Measurements from ENCODE around the gene ATG14. TPM values are rescaled to one million over a fixed set of nuclear protein-coding genes. Genes with fewer than 3 reads are reported as not detected.

The ATG14 gene
- total and polyA plus RNA-seq, 5 donors from 2014 or later, result 5.8 to 19.0 (median 6.0) TPM

GRCh38 chr14:55327179-55327578 lies 84.5 kb downstream of the ATG14 start:
- DNase-seq (peak in 1 of 3 donors; percentile 54), ATAC-seq (ENCODE audit: low read depth in 2 of 2) (peak in 1 of 2 donors; percentile 37)
- peaks cover 4% of the 10 kb centered on the region for H3K36me3 Mint-ChIP-seq
- Histone ChIP-seq H3K9me3 (ENCODE audit: control insufficient read depth in 2 of 2, low read length in 2 of 2) (no peaks in the 10 kb centered on the region), H3K4me1 (ENCODE audit: control insufficient read depth, insufficient read depth, low read length, poor library complexity, severe bottlenecking) (peaks cover 23% of the 10 kb centered on the region), H3K4me3 (ENCODE audit: low read depth, low read length) (no peak overlapping the region), H3K36me3 (ENCODE audit: control insufficient read depth, insufficient read depth, low read length) (no peaks in the 10 kb centered on the region), H3K27ac (ENCODE audit: insufficient read depth, low read length, poor library complexity, severe bottlenecking) (no peak overlapping the region), H3K27me3 (ENCODE audit: control insufficient read depth, insufficient read depth, low read length) (no peaks in the 10 kb centered on the region)
- H3K4me1 Mint-ChIP-seq, result peaks cover 13 to 65% (median 39%) of the 10 kb centered on the region in 4 donors
- peaks cover 0 to 2% (median 0%) of the 10 kb centered on the region in 7 donors for H3K9me3 Mint-ChIP-seq
- H3K27ac Mint-ChIP-seq, result peak overlapping the region in 2 of 3 donors; percentile 52 to 95
- no peaks in the 10 kb centered on the region for H3K27me3 Mint-ChIP-seq
- H3K4me3 Mint-ChIP-seq, result peak overlapping the region in 2 of 4 donors; percentile 4 to 7

DNA sequence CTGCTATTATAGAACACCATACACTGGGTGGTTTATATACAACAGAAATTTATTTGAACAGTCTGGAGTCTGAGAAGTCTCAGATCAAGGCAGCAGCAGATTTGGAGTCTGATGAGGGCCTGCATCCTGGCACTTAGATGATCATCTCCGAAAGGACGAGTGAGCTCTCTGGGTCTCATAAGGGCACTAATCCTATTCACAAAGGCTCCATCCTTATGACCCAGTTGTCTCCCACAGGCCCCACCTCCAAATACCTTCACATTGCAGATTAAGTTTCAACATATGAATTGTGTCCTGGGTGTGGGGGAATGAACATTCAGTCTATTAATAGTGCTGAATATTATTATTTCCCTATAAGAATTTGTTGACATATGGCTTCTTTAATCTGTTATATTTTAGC lies 86.8 kb downstream of the ATG14 start:
- H3K27ac ChIP-seq (ENCODE audit: insufficient read depth, low read length, poor library complexity, severe bottlenecking), result no peak overlapping the region
- no peaks in the 10 kb centered on the region for H3K9me3 ChIP-seq (ENCODE audit: control insufficient read depth in 2 of 2, low read length in 2 of 2)
- Mint-ChIP-seq H3K4me1 (peaks cover 10 to 49% (median 34%) of the 10 kb centered on the region in 4 donors), H3K4me3 (no peak overlapping the region), H3K27ac (peak overlapping the region; percentile 55 to 83 (median 74)), H3K27me3 (no peaks in the 10 kb centered on the region), H3K9me3 (peaks cover 0 to 2% (median 0%) of the 10 kb centered on the region in 7 donors), H3K36me3 (peaks cover 8% of the 10 kb centered on the region)
- H3K4me3 ChIP-seq (ENCODE audit: low read depth, low read length), result no peak overlapping the region
- DNase-seq, result no peak
- peaks cover 13% of the 10 kb centered on the region for H3K4me1 ChIP-seq (ENCODE audit: control insufficient read depth, insufficient read depth, low read length, poor library complexity, severe bottlenecking)
- no peak for ATAC-seq (ENCODE audit: low read depth in 2 of 2)
- no peaks in the 10 kb centered on the region for H3K27me3 ChIP-seq (ENCODE audit: control insufficient read depth, insufficient read depth, low read length)
- H3K36me3 ChIP-seq (ENCODE audit: control insufficient read depth, insufficient read depth, low read length), result no peaks in the 10 kb centered on the region

DNA sequence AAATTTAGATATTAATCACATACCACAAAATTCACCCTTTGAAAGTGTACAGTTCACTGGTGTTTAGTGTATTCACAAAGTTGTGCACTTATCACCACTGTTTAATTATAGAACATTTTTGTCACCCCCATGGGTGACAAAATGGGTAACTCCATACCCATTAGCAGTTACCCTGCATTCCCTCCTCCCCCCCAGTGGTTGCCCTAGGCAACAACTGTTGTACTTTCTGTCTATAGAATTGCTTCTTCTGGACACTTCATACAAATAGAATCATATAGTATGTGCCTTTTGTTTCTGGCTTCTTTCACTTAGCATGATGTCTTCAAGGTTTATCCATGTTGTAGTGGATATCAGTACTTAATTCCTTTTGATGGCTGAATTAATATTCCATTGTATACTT lies 87.7 kb downstream of the ATG14 start:
- no peaks in the 10 kb centered on the region for H3K36me3 ChIP-seq (ENCODE audit: control insufficient read depth, insufficient read depth, low read length)
- peaks cover 10% of the 10 kb centered on the region for H3K4me1 ChIP-seq (ENCODE audit: control insufficient read depth, insufficient read depth, low read length, poor library complexity, severe bottlenecking)
- no peaks in the 10 kb centered on the region for H3K9me3 ChIP-seq (ENCODE audit: control insufficient read depth in 2 of 2, low read length in 2 of 2)
- no peak overlapping the region for H3K4me3 ChIP-seq (ENCODE audit: low read depth, low read length)
- Mint-ChIP-seq H3K36me3 (peaks cover 9% of the 10 kb centered on the region), H3K27ac (peak overlapping the region in 1 of 3 donors; percentile 9), H3K4me3 (no peak overlapping the region), H3K27me3 (no peaks in the 10 kb centered on the region), H3K9me3 (peaks cover 0 to 2% (median 0%) of the 10 kb centered on the region in 7 donors), H3K4me1 (peaks cover 10 to 47% (median 32%) of the 10 kb centered on the region in 4 donors)
- ATAC-seq (ENCODE audit: low read depth in 2 of 2) (no peak), DNase-seq (no peak)
- H3K27ac ChIP-seq (ENCODE audit: insufficient read depth, low read length, poor library complexity, severe bottlenecking), result no peak overlapping the region
- no peaks in the 10 kb centered on the region for H3K27me3 ChIP-seq (ENCODE audit: control insufficient read depth, insufficient read depth, low read length)

DNA sequence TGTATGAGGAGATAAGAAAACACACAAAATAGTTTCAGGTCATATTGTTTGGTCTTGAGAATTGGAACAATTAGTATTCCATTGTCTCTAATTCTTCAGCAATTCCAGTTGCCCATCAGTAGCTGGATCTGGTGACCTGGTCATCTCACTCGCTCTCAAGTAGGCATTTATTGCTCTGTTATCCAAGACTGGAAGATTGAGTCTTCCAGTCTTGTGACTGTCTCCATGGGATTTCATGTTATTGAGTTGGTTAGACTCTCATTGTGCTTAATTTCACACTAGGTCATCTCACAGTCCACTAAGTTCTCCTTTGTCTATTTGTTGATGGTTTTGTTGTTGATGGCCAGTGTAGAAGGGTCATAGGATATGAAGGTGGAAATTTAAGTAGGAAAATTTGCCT lies 92.9 kb downstream of the ATG14 start:
- H3K27me3 Mint-ChIP-seq, result no peaks in the 10 kb centered on the region
- peaks cover 8% of the 10 kb centered on the region for H3K36me3 ChIP-seq (ENCODE audit: control insufficient read depth, insufficient read depth, low read length)
- no peak for ATAC-seq (ENCODE audit: low read depth in 2 of 2)

DNA sequence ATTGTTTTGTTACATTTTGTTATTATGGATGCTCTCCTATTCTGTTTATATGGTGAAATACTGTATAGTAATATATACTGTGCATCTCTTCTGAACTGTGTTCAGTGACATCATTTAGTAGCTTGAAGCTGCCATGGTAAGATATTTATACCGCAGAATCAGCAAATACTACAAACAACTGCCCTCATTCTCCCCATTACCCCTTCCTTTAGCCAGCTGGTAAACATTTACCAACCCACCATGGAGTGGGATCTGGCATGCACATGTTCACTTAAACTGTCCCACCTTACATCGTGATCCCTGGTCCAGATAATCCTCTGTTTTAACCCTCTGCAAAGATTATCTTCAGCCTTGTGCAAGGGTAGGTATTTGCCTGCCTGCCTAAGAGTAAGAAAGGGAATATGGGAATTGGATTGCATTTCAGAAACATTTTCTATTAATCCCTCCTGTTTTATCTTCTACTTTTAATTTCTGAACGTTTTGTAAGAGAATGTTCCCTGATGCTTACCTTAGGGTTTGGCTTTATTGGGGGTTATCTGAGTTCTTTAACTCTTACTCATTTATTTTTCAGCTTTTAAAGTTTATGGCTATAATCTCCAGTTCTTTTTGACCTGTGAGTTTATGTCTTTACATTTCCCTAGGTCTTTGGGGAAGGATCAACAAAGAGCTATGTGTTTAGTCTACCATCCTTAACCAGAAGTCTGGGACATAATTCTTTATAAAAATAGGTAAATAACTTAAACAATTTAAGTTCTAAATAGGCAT lies 93.9 kb downstream of the ATG14 start:
- Histone ChIP-seq H3K4me3 (ENCODE audit: low read depth, low read length) (no peak overlapping the region), H3K4me1 (ENCODE audit: control insufficient read depth, insufficient read depth, low read length, poor library complexity, severe bottlenecking) (no peaks in the 10 kb centered on the region), H3K27me3 (ENCODE audit: control insufficient read depth, insufficient read depth, low read length) (no peaks in the 10 kb centered on the region), H3K9me3 (ENCODE audit: control insufficient read depth in 2 of 2, low read length in 2 of 2) (peaks cover 4 to 7% of the 10 kb centered on the region in 2 experiments), H3K36me3 (ENCODE audit: control insufficient read depth, insufficient read depth, low read length) (peaks cover 8% of the 10 kb centered on the region), H3K27ac (ENCODE audit: insufficient read depth, low read length, poor library complexity, severe bottlenecking) (no peak overlapping the region)
- peaks cover 9 to 22% (median 11%) of the 10 kb centered on the region in 4 donors for H3K4me1 Mint-ChIP-seq
- no peak overlapping the region for H3K27ac Mint-ChIP-seq
- ATAC-seq (ENCODE audit: low read depth in 2 of 2), result no peak
- H3K4me3 Mint-ChIP-seq, result no peak overlapping the region
- H3K9me3 Mint-ChIP-seq, result peaks cover 0 to 8% (median 3%) of the 10 kb centered on the region in 7 donors
- no peak for DNase-seq
- no peaks in the 10 kb centered on the region for H3K27me3 Mint-ChIP-seq
- H3K36me3 Mint-ChIP-seq, result peaks cover 35% of the 10 kb centered on the region

More for the DNA sequence above, 92.9 kb downstream of the ATG14 start:
- Histone ChIP-seq H3K27me3 (ENCODE audit: control insufficient read depth, insufficient read depth, low read length) (no peaks in the 10 kb centered on the region), H3K4me3 (ENCODE audit: low read depth, low read length) (no peak overlapping the region), H3K27ac (ENCODE audit: insufficient read depth, low read length, poor library complexity, severe bottlenecking) (no peak overlapping the region), H3K9me3 (ENCODE audit: control insufficient read depth in 2 of 2, low read length in 2 of 2) (no peaks in the 10 kb centered on the region), H3K4me1 (ENCODE audit: control insufficient read depth, insufficient read depth, low read length, poor library complexity, severe bottlenecking) (no peaks in the 10 kb centered on the region)
- no peak for DNase-seq
- Mint-ChIP-seq H3K27ac (no peak overlapping the region), H3K4me3 (no peak overlapping the region), H3K36me3 (peaks cover 26% of the 10 kb centered on the region), H3K9me3 (peaks cover 0 to 2% (median 0%) of the 10 kb centered on the region in 7 donors), H3K4me1 (peaks cover 4 to 20% (median 10%) of the 10 kb centered on the region in 4 donors)

- Histone ChIP-seq H3K9me3 (ENCODE audit: control insufficient read depth in 2 of 2, low read length in 2 of 2) (peaks cover 5 to 16% of the 10 kb centered on the region in 2 experiments), H3K27ac (ENCODE audit: insufficient read depth, low read length, poor library complexity, severe bottlenecking) (no peak overlapping the region), H3K4me1 (ENCODE audit: control insufficient read depth, insufficient read depth, low read length, poor library complexity, severe bottlenecking) (no peaks in the 10 kb centered on the region), H3K36me3 (ENCODE audit: control insufficient read depth, insufficient read depth, low read length) (peaks cover 12% of the 10 kb centered on the region), H3K4me3 (ENCODE audit: low read depth, low read length) (no peak overlapping the region), H3K27me3 (ENCODE audit: control insufficient read depth, insufficient read depth, low read length) (no peaks in the 10 kb centered on the region)
- no peak for DNase-seq
- no peaks in the 10 kb centered on the region for H3K27me3 Mint-ChIP-seq
- peaks cover 0 to 12% (median 3%) of the 10 kb centered on the region in 7 donors for H3K9me3 Mint-ChIP-seq
- H3K4me1 Mint-ChIP-seq, result peaks cover 9 to 22% (median 11%) of the 10 kb centered on the region in 4 donors
- peaks cover 35% of the 10 kb centered on the region for H3K36me3 Mint-ChIP-seq
- H3K4me3 Mint-ChIP-seq, result no peak overlapping the region
- no peak for ATAC-seq (ENCODE audit: low read depth in 2 of 2)
- H3K27ac Mint-ChIP-seq, result no peak overlapping the region
Observed at GRCh38 chr14:55316564-55316963, 95.1 kb downstream of the ATG14 start.
